Body of pancreas (tissue), 4 donors: ENCODE data around the gene WNT3A. TPM values are rescaled to one million over a fixed set of nuclear protein-coding genes. Genes with fewer than 3 reads are reported as not detected.
A peak's percentile ranks its signal among the peaks of the same experiment; 100 is the strongest.

ENCODE experiments used
- ATAC-seq: fragments of 150-250 bp; one replicate; pipeline ENCODE4 v1.9.1; 2016
- DNase-seq, 4 donors: peaks; one replicate each; pipeline ENCODE4 v3.0.0-alpha.2; 2019
- H3K27ac ChIP-seq, 4 donors: fragments of 200-600 bp; sonication (generic); 1 replicate in 3 of 4; 2 replicates in 1 of 4; pipeline versions ENCODE4 v1.5.1 to v1.6.1; 2016 to 2019; ENCODE audit warnings: mild to moderate bottlenecking in 1 of 4, mixed read lengths in 1 of 4, moderate library complexity in 1 of 4
- H3K27me3 ChIP-seq, 2 donors: fragments of 200-600 bp; sonication (generic); one replicate each; pipeline ENCODE4 v1.6.0; 2016; ENCODE audit warnings: mild to moderate bottlenecking in 1 of 2
- H3K36me3 ChIP-seq, 2 donors: fragments of 200-600 bp; sonication (generic); replicated peaks in 1 of 2; 2 replicates each; pipeline ENCODE4 v1.5.1; 2016; ENCODE audit warnings: low read depth in 2 of 2; ENCODE audit not compliant: insufficient read depth in 1 of 2
- H3K4me1 ChIP-seq: fragments of 200-600 bp; sonication (generic); one replicate; pipeline ENCODE4 v1.6.0; 2016
- H3K4me3 ChIP-seq, 2 donors: fragments of 200-600 bp; sonication (generic); 1 replicate in 1 of 2; 2 replicates in 1 of 2; pipeline ENCODE4 v1.5.1; 2016 to 2019
- H3K9me3 ChIP-seq, 3 donors: fragments of 200-600 bp; sonication (generic); 1 replicate in 2 of 3; 2 replicates in 1 of 3; pipeline ENCODE4 v1.5.1; 2016
- CTCF ChIP-seq, 7 experiments: fragments of 450-650 bp in 4 of 7; fragments of 200-600 bp in 3 of 7; sonication (generic) in 3 of 7; IDR thresholded peaks; one replicate each; pipeline ENCODE4 v1.5.1; 2016 to 2019; ENCODE audit warnings: antibody characterized with exemption in 7 of 7
- POLR2A ChIP-seq, 3 donors: fragments of 450-650 bp; IDR thresholded peaks; one replicate each; pipeline ENCODE4 v1.6.1; 2016; ENCODE audit warnings: antibody characterized with exemption in 3 of 3, mild to moderate bottlenecking in 2 of 3
- WGBS, 2 donors: methylation state at CpG; one replicate each; pipeline ENCODE4 v1.1.5; 2017; 5-methylcytosine and 5-hydroxymethylcytosine counted together
- intact Hi-C: fragments of 100-400 bp; cut with DNase I; formaldehyde crosslinking; loops from one replicate; pipeline ENCODE4 v1.15.1; 2023
- total RNA-seq, 2 donors: library from RNA; depleted of rRNA; stranded (reverse); fragments of >200 nt; gene quantifications; one replicate each; pipeline ENCODE4 v1.1.0, GENCODE V29; 2016

The WNT3A gene
- total RNA-seq, 2 donors from 2014 or later = not detected

DNA sequence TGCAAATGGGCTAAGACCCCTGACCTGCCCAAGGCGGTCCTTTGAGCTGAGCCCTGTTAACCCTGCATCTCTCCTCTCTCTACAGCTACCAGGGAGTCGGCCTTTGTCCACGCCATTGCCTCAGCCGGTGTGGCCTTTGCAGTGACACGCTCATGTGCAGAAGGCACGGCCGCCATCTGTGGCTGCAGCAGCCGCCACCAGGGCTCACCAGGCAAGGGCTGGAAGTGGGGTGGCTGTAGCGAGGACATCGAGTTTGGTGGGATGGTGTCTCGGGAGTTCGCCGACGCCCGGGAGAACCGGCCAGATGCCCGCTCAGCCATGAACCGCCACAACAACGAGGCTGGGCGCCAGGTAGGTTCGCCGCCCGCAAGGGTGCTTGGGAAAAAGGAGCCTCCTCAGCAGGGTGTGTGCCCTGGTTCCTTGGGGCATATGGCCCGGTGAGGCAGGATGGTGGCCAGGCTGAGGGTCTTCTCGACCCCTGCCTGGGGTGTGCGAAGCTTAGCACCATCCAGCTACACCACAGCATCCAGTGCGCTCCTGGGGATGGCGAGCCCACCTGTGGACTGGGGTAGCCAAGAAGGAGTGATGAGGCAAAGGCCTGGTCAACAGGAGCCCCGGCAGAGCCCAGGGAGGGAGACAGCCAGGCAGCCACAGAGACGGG, 43.9 kb downstream of the WNT3A start:
- ATAC-seq (no peak), DNase-seq (no peak)
- H3K27me3 ChIP-seq = no peaks in the 10 kb centered on the region
- H3K4me1 ChIP-seq = no peaks in the 10 kb centered on the region
- intact Hi-C loops = no loop called here
- TF ChIP-seq CTCF (IDR thresholded peaks at IDR 0.05) (no peak), POLR2A (IDR thresholded peaks at IDR 0.05) (no peak)
- H3K27ac ChIP-seq = no peak overlapping the region
- no peak overlapping the region for H3K4me3 ChIP-seq
- H3K36me3 ChIP-seq = no peaks in the 10 kb centered on the region
- H3K9me3 ChIP-seq = no peaks in the 10 kb centered on the region
- WGBS, 2 donors = 88 to 94% methylated on average over 17 to 27 of the region's 30 CpGs

DNA sequence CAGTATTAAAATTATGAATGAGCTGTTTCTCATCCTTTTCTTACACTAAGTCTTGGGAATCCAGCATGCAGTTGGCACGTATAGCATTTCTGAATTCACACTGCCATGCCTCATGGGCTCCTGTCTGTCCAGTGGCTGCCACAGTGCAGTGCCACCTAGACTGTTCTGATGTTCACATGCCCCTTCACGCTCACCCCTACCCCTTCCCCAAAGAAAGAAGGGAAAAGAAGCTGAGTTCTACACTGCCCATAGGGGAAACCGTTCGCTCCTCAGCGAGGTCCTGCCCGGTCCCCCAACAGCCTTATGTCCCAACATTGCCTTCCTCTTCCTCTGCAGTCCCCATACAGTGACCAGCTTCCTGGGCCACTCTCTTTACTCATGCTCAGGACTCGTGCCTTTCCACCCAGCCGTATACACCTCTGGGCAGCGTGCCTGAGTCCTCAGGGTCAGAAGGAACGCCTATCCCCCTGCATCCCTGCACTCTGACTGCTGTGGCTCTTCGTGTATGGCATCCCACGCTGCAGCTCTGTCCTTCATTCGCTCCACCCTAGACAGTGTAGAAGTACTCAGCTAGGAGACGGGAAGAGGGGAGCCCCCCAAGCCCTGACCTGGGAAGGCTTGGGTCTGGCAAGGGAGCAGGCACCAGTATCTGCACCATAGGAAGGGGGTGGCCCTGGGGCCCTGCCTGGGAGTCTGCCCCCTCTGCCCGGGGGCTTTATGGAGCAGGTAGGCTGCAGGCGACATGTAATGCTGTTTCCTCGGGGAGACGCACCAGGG, 51.6 kb downstream of the WNT3A start:
- ATAC-seq = no peak
- Histone ChIP-seq H3K9me3 (no peaks in the 10 kb centered on the region), H3K36me3 (no peaks in the 10 kb centered on the region), H3K4me1 (peaks cover 25% of the 10 kb centered on the region), H3K4me3 (no peak overlapping the region), H3K27ac (no peak overlapping the region), H3K27me3 (peaks cover 0 to 11% of the 10 kb centered on the region in 2 donors)
- intact Hi-C loops = no loop called here
- 49 to 66% methylated on average over 11 to 18 of the region's 18 CpGs for WGBS, 2 donors
- TF ChIP-seq POLR2A (IDR thresholded peaks at IDR 0.05) = no peak
- TF ChIP-seq CTCF (IDR thresholded peaks at IDR 0.05) = no peak
- no peak for DNase-seq

DNA sequence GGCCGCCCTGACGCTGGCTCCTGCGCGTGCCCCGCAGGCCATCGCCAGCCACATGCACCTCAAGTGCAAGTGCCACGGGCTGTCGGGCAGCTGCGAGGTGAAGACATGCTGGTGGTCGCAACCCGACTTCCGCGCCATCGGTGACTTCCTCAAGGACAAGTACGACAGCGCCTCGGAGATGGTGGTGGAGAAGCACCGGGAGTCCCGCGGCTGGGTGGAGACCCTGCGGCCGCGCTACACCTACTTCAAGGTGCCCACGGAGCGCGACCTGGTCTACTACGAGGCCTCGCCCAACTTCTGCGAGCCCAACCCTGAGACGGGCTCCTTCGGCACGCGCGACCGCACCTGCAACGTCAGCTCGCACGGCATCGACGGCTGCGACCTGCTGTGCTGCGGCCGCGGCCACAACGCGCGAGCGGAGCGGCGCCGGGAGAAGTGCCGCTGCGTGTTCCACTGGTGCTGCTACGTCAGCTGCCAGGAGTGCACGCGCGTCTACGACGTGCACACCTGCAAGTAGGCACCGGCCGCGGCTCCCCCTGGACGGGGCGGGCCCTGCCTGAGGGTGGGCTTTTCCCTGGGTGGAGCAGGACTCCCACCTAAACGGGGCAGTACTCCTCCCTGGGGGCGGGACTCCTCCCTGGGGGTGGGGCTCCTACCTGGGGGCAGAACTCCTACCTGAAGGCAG, 52.3 kb downstream of the WNT3A start:
- peak in 2 of 3 donors; percentile 18 to 29 for TF ChIP-seq POLR2A (IDR thresholded peaks at IDR 0.05)
- no peak for TF ChIP-seq CTCF (IDR thresholded peaks at IDR 0.05)

DNA sequence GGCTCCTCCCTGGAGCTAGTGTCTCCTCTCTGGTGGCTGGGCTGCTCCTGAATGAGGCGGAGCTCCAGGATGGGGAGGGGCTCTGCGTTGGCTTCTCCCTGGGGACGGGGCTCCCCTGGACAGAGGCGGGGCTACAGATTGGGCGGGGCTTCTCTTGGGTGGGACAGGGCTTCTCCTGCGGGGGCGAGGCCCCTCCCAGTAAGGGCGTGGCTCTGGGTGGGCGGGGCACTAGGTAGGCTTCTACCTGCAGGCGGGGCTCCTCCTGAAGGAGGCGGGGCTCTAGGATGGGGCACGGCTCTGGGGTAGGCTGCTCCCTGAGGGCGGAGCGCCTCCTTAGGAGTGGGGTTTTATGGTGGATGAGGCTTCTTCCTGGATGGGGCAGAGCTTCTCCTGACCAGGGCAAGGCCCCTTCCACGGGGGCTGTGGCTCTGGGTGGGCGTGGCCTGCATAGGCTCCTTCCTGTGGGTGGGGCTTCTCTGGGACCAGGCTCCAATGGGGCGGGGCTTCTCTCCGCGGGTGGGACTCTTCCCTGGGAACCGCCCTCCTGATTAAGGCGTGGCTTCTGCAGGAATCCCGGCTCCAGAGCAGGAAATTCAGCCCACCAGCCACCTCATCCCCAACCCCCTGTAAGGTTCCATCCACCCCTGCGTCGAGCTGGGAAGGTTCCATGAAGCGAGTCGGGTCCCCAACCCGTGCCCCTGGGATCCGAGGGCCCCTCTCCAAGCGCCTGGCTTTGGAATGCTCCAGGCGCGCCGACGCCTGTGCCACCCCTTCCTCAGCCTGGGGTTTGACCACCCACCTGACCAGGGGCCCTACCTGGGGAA, 53.0 kb downstream of the WNT3A start:
- Histone ChIP-seq H3K27me3 (peaks cover 0 to 12% of the 10 kb centered on the region in 2 donors), H3K36me3 (no peaks in the 10 kb centered on the region), H3K4me3 (no peak overlapping the region), H3K27ac (peak overlapping the region in 2 of 4 donors; percentile 10 to 20), H3K9me3 (no peaks in the 10 kb centered on the region), H3K4me1 (peaks cover 25% of the 10 kb centered on the region)
- TF ChIP-seq POLR2A (IDR thresholded peaks at IDR 0.05) = peak in 2 of 3 donors; percentile 22 to 38
- peak in 1 of 7 experiments; percentile 9 for TF ChIP-seq CTCF (IDR thresholded peaks at IDR 0.05)
- ATAC-seq = peak; percentile 89
- intact Hi-C loops = no loop called here
- DNase-seq = peak; percentile 99 to 100 (median 100)
- 0 to 4% methylated on average over 2 to 32 of the region's 33 CpGs for WGBS, 2 donors

More for the DNA sequence above, 52.3 kb downstream of the WNT3A start:
- DNase-seq (no peak), ATAC-seq (peak; percentile 46)
- no peak overlapping the region for H3K27ac ChIP-seq
- H3K4me3 ChIP-seq = peak overlapping the region in 1 of 2 donors; percentile 16
- no peaks in the 10 kb centered on the region for H3K9me3 ChIP-seq
- intact Hi-C loops = no loop called here
- WGBS, 2 donors = 9 to 10% methylated on average over 2 to 65 of the region's 66 CpGs
- H3K4me1 ChIP-seq = peaks cover 25% of the 10 kb centered on the region
- no peaks in the 10 kb centered on the region for H3K36me3 ChIP-seq
- H3K27me3 ChIP-seq = peaks cover 0 to 11% of the 10 kb centered on the region in 2 donors
